GM21529 (cell line): Measurements from ENCODE around the gene NPL.

Experiments
- ATAC-seq: cut with Tn5 transposase; IDR thresholded peaks from one replicate; pipeline ENCODE4 v1.9.1; 2021; ENCODE audit not compliant: unreplicated experiment

The NPL gene

GRCh38 chr1:182861994-182862393 lies 72.4 kb downstream of the NPL start:
- no peak for ATAC-seq

GRCh38 chr1:182862827-182863226 lies 73.3 kb downstream of the NPL start:
- ATAC-seq, result no peak

- no peak for ATAC-seq
These were observed 74.4 kb downstream of the NPL start for GRCh38 chr1:182863940-182864339.

DNA sequence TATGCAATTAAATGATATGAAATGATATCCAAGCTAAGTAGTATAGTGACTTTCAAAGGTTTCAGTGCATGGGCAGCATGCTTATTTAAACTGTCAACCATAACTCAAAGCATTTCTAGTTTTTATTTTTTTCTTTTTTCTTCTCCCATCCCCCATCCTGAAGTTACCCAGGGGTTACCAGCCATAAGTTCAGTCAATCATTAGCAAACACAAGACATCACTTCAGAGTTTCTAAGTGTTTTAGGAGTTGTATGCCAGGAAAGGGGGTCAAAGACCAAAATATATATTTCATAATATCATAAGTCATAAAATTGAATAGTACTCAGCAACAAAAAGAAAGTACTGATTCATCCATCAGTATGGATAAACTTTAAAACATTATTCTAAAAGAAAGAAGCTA lies 78.3 kb downstream of the NPL start:
- no peak for ATAC-seq

DNA sequence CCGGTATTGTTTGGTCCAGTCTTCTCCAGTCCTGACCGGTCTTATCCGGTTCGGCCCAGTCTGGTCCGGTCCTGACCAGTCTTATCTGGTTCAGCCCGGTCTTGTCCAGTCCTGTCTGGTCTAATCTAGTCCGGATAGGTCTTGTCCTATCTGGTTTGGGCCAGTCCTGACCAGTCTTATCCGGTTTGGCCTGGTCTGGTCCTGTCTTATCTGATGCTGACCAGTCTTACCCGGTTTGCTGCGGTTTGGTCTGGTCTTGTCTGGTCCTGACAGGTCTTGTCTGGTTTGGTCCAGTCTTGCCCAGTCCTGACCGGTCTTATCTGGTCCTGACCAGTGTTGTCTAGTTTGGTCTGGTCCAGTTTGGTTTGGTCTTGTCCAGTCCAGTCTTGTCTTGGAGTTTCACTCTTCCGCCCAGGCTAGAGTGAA lies 79.7 kb downstream of the NPL start:
- ATAC-seq, result no peak

DNA sequence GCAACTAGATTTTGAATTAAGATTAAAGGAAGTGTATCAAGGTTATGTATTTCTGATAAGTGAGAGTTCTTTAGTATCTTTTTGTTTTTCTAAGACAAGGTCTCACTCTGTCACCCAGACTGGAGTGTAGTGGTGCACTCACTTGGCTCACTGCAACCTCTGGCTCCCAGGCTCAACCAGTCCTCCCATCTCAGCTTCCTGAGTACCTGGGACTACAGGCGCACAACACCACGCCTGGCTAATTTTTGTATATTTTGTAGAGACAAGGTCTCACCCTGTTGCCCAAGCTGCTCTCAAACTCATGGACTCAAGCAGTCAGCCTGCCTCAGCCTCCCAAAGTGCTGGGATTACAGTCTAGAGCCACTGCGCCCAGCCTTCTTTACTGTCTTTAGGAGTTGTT lies 83.3 kb downstream of the NPL start:
- no peak for ATAC-seq

- ATAC-seq, result no peak
These were observed 86.3 kb downstream of the NPL start for GRCh38 chr1:182875889-182876288.

- no peak for ATAC-seq
These were observed 87.8 kb downstream of the NPL start for GRCh38 chr1:182877331-182877730.

DNA sequence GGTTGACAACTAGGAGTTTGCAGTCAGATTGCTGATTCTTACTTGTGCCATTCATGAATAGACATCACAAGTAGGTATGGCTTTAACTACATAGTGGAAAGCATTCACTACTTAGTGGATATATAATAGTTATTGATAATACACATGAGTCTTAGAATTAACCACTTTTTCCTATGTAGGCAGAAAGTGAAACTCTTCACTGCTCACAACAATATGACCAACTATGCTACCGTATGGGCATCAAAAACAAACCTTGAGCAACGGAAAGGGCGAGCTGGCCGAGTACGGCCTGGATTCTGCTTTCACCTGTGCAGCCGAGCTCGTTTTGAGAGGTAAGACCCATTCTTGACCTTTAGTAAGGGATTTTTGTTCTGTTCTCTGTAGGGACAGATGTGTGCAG lies 88.3 kb downstream of the NPL start:
- ATAC-seq, result no peak
